Choroid plexus epithelial cell (primary cell): Measurements from ENCODE around the gene FGF3.

Experiments used
- DNase-seq: peaks from one replicate; pipeline ENCODE4 v3.0.0-alpha.2; 2010; ENCODE audit warnings: low read depth
- H3K4me3 ChIP-seq: 2 replicates; pipeline ENCODE4 v1.5.1; 2011; ENCODE audit warnings: low read depth, mild to moderate bottlenecking, control low read depth, low read length, moderate library complexity
- TF ChIP-seq, protein P1 (sequence below): conservative IDR thresholded peaks from 2 replicates; pipeline ENCODE4 v1.5.1; 2011; ENCODE audit warnings: low read depth, mild to moderate bottlenecking, control low read depth, inconsistent platforms, low read length, moderate library complexity

Gene FGF3

GRCh38 chr11:69816671-69817070 lies 2.5 kb downstream of the FGF3 start:
- no peak overlapping the region for H3K4me3 ChIP-seq
- TF ChIP-seq, protein P1, sequence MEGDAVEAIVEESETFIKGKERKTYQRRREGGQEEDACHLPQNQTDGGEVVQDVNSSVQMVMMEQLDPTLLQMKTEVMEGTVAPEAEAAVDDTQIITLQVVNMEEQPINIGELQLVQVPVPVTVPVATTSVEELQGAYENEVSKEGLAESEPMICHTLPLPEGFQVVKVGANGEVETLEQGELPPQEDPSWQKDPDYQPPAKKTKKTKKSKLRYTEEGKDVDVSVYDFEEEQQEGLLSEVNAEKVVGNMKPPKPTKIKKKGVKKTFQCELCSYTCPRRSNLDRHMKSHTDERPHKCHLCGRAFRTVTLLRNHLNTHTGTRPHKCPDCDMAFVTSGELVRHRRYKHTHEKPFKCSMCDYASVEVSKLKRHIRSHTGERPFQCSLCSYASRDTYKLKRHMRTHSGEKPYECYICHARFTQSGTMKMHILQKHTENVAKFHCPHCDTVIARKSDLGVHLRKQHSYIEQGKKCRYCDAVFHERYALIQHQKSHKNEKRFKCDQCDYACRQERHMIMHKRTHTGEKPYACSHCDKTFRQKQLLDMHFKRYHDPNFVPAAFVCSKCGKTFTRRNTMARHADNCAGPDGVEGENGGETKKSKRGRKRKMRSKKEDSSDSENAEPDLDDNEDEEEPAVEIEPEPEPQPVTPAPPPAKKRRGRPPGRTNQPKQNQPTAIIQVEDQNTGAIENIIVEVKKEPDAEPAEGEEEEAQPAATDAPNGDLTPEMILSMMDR, result no peak
- no peak for DNase-seq

DNA sequence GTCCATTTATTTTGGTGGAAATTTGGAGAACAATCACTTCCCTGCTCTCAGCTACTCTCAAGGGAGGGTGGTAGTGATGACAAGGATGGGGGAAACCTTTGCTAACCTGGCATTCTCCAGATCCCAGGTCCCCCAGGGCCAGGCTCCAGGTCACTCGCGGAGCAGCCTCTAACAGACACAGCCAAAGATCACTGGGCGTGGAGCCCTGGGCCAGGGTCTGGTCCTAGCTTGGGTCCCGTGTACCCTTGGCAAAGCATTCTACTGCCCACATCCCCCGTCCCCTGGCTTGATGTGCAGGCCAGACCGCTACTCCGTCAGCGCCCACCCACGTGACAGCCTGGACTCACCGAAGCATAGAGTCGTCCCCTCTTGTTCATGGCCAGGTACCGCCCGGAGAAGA lies 3.2 kb downstream of the FGF3 start:
- TF ChIP-seq, protein P1, result no peak
- no peak overlapping the region for H3K4me3 ChIP-seq
- no peak for DNase-seq

DNA sequence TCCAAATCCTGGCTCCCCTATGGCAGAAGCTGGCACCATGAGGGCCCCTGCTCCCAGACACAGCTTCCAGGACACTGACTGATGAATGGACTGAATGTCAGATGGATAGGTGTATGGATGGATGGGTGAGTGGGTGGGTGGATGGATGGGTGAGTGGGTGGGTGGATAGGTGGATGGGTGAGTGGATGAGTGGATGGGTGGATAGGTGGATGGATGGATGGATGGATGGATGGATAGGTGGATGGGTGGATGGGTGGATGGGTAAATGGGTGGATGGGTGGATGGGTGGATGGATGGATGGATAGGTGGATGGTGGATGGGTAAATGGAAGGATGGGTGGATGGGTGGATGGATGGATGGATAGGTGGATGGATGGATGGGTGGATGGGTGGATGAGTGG lies 4.3 kb downstream of the FGF3 start:
- DNase-seq, result no peak
- TF ChIP-seq, protein P1, result no peak
- H3K4me3 ChIP-seq, result no peak overlapping the region

- TF ChIP-seq, protein P1, result no peak
- no peak for DNase-seq
- no peak overlapping the region for H3K4me3 ChIP-seq
Measured at GRCh38 chr11:69814411-69814810, 4.8 kb downstream of the FGF3 start.

DNA sequence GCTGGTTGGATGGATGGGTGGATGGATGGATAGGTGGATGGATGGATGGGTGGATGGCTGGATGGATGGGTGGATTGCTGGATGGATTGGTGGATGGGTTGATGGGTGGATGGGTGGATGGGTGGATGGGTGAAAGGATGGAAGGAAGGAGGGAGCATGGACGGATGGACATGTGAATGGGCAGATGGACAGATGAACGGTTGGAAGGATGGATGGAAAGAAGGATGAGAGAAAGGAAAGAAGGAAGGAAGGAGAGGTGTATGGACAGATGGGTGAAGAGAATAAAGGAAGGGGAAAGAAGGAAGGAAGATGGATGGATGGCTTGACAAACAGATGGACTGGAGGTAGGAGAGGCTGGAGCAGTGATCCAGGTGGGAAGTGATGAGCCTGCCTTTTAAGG lies 5.4 kb downstream of the FGF3 start:
- TF ChIP-seq, protein P1, result no peak
- H3K4me3 ChIP-seq, result no peak overlapping the region
- no peak for DNase-seq

DNA sequence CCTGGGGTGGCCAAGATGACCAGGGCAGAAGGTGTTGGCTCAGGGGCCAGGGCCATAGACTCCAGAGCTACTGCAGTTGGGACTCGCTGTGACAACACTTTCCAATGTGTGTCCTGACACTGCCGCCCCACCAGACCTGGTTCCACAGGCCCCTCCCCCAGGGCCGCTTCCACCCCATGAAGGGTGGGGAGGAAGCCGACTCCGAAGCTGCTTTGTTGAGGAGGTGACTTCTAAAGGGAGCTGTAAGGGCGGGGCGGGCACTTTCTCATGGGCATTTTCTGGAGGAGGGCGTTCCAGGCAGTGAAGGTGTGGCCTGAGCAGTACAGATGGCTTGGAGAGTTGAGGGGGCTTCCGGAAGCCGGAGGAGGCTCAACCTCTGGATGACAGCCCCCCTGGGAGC lies 6.3 kb downstream of the FGF3 start:
- H3K4me3 ChIP-seq, result no peak overlapping the region
- DNase-seq, result no peak
- TF ChIP-seq, protein P1, result no peak

DNA sequence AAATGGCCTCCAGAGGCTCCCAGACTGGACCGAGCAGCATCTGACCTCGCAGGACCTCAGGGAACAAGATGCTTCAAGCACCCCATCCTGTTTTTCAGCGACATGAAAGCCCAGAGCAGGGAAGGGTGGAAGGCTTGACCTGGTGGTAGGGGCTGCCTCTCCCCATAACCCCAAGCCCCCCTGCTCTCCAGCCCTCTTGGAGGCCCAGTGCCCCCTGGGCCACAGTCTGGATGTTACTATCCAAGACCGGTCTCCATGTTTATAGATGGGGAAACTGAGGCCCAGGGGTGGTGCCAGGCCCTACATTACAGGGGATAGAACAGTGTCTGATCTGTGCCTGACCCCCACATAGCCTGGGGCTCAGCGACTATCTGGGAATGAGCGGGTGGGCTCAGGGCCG lies 7.0 kb downstream of the FGF3 start:
- DNase-seq, result no peak
- TF ChIP-seq, protein P1, result no peak
- H3K4me3 ChIP-seq, result no peak overlapping the region
